Gastrocnemius medialis (tissue), 4 donors: ENCODE results near the gene SLC18B1.

ENCODE experiments used
- CTCF ChIP-seq, 5 experiments: fragments of 450-650 bp in 3 of 5; fragments of 200-600 bp in 2 of 5; sonication (generic) in 2 of 5; IDR thresholded peaks in 4 of 5; conservative IDR thresholded peaks in 1 of 5; 1 replicate in 4 of 5; 2 replicates in 1 of 5; pipeline ENCODE4 v1.5.1; 2016 to 2019; ENCODE audit warnings: antibody characterized with exemption in 5 of 5, mild to moderate bottlenecking in 3 of 5, moderate library complexity in 3 of 5
- POLR2A ChIP-seq, 2 donors: fragments of 450-650 bp; IDR thresholded peaks; one replicate each; pipeline ENCODE4 v1.6.1; 2017; ENCODE audit warnings: antibody characterized with exemption in 2 of 2, mild to moderate bottlenecking in 2 of 2, moderate library complexity in 2 of 2

GRCh38 chr6:132746048-132746447, 52.4 kb downstream of the SLC18B1 start:
- TF ChIP-seq CTCF (IDR thresholded peaks at IDR 0.05 in 4 of 5, conservative IDR thresholded peaks at IDR 0.05 in 1 of 5), result no peak
- TF ChIP-seq POLR2A (IDR thresholded peaks at IDR 0.05), result no peak
